Fibroblast of skin of right biceps (primary cell): Measurements from ENCODE around the gene MAST4.
"Not testable (repeated sequence)": the region's sequence is repeated elsewhere in the genome, so short reads cannot be mapped to it uniquely, and the experiment has no call there.

Experiments used
- DNase-seq: peaks from one replicate; pipeline ENCODE4 v3.0.0-alpha.2; 2013

MAST4 gene

GRCh38 chr5:66747607-66748006 is 151.4 kb downstream of the MAST4 start:
- no peak for DNase-seq

GRCh38 chr5:66752668-66753067 is 156.5 kb downstream of the MAST4 start:
- DNase-seq: not testable (repeated sequence)

- peak; percentile 56 for DNase-seq
These were observed 161.1 kb downstream of the MAST4 start for GRCh38 chr5:66757219-66757833.

GRCh38 chr5:66757834-66758371 is 161.7 kb downstream of the MAST4 start:
- DNase-seq: no peak

GRCh38 chr5:66769030-66769733 is 173.0 kb downstream of the MAST4 start:
- no peak for DNase-seq

- DNase-seq: peak; percentile 26
These were observed 173.8 kb downstream of the MAST4 start for GRCh38 chr5:66769839-66770617.

- DNase-seq: no peak
These were observed 181.7 kb downstream of the MAST4 start for GRCh38 chr5:66777868-66778267.

GRCh38 chr5:66779528-66779927 is 183.3 kb downstream of the MAST4 start:
- peak; percentile 31 for DNase-seq

- DNase-seq: no peak
These were observed 192.4 kb downstream of the MAST4 start for GRCh38 chr5:66788556-66788955.

- no peak for DNase-seq
These were observed 193.2 kb downstream of the MAST4 start for GRCh38 chr5:66789434-66789833.

GRCh38 chr5:66793049-66793448 is 196.9 kb downstream of the MAST4 start:
- no peak for DNase-seq

- DNase-seq: no peak
These were observed 199.5 kb downstream of the MAST4 start for GRCh38 chr5:66795682-66796081.

GRCh38 chr5:66796305-66797292 is 200.4 kb downstream of the MAST4 start:
- DNase-seq: no peak

- no peak for DNase-seq
These were observed 206.7 kb downstream of the MAST4 start for GRCh38 chr5:66802941-66803340.

GRCh38 chr5:66805514-66806430 is 209.6 kb downstream of the MAST4 start:
- DNase-seq: no peak

GRCh38 chr5:66807743-66808142 is 211.6 kb downstream of the MAST4 start:
- DNase-seq: peak; percentile 49

- no peak for DNase-seq
These were observed 212.5 kb downstream of the MAST4 start for GRCh38 chr5:66808663-66809062.

GRCh38 chr5:66810151-66810550 is 214.0 kb downstream of the MAST4 start:
- DNase-seq: no peak

GRCh38 chr5:66810848-66811261 is 214.7 kb downstream of the MAST4 start:
- DNase-seq: no peak

GRCh38 chr5:66812291-66812690 is 216.1 kb downstream of the MAST4 start:
- no peak for DNase-seq

GRCh38 chr5:66813306-66813705 is 217.1 kb downstream of the MAST4 start:
- no peak for DNase-seq
